Activated CD4-positive, alpha-beta memory T cell treated with anti-CD3 and anti-CD28 coated beads for 36 hours (primary cell): ENCODE results near the gene NWD2. TPM values are rescaled to one million over a fixed set of nuclear protein-coding genes. Genes with fewer than 3 reads are reported as not detected.

ENCODE experiments used
- CTCF ChIA-PET: fragments of 350-600 bp; sonication (Branson Sonifier 250); formaldehyde crosslinking; loops from one replicate; lab custom pipeline; 2021; ENCODE audit warnings: antibody characterized with exemption, inconsistent platforms; lab: Charles Lee
- POLR2A ChIA-PET: fragments of 350-600 bp; sonication (Branson Sonifier 250); formaldehyde crosslinking; loops from one replicate; lab custom pipeline; 2021; ENCODE audit warnings: antibody characterized with exemption; lab: Charles Lee
- DNase-seq: peaks from one replicate; pipeline ENCODE4 v3.0.0-alpha.2; 2020
- H3K27ac Mint-ChIP-seq: one replicate; pipeline ENCODE4 v1.8.0; 2021; ENCODE audit warnings: mixed read lengths
- H3K27me3 Mint-ChIP-seq: one replicate; pipeline ENCODE4 v1.8.0; 2021; ENCODE audit warnings: mixed read lengths
- H3K36me3 Mint-ChIP-seq: one replicate; pipeline ENCODE4 v1.8.0; 2021; ENCODE audit warnings: mixed read lengths
- H3K4me1 Mint-ChIP-seq: one replicate; pipeline ENCODE4 v1.8.0; 2021; ENCODE audit warnings: low read depth, mixed read lengths
- H3K4me3 Mint-ChIP-seq: one replicate; pipeline ENCODE4 v1.8.0; 2021; ENCODE audit warnings: mild to moderate bottlenecking, mixed read lengths
- H3K9me3 Mint-ChIP-seq: one replicate; pipeline ENCODE4 v1.8.0; 2021; ENCODE audit warnings: mixed read lengths
- intact Hi-C: fragments of 100-400 bp; cut with micrococcal nuclease; formaldehyde crosslinking; loops from one replicate; pipeline ENCODE4 v1.15.1; 2023
- total RNA-seq, 2 experiments: library from RNA; stranded (reverse); gene quantifications; one replicate each; pipeline ENCODE4 v1.2.3, GENCODE V29; 2021

NWD2 gene
- total RNA-seq, 2 experiments from 2014 or later: not detected

DNA sequence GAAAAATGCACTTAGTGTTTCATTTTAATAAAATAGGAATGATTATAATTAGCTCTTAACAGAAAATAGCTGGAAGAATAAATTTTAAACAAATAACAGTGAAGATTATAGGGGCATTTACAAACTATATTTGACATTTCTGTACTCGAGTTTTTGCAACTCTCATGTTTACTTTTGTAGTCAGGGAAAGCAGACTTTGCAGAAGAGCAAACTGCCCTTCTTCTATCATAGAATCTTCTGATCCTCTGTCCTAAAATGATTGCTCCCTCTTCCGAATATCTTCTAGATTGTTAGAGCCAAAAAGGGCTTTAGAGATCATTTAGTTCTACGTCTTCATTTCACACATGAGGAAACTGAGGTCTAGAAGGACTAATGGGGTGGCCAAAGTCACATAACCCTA is 222.7 kb downstream of the NWD2 start:
- Mint-ChIP-seq H3K36me3 (no peaks in the 10 kb centered on the region), H3K4me3 (no peak overlapping the region), H3K4me1 (no peaks in the 10 kb centered on the region), H3K27me3 (peaks cover 3% of the 10 kb centered on the region), H3K9me3 (no peaks in the 10 kb centered on the region), H3K27ac (no peak overlapping the region)
- CTCF ChIA-PET: no interaction called here
- intact Hi-C loops: no loop called here
- POLR2A ChIA-PET: no interaction called here
- no peak for DNase-seq

DNA sequence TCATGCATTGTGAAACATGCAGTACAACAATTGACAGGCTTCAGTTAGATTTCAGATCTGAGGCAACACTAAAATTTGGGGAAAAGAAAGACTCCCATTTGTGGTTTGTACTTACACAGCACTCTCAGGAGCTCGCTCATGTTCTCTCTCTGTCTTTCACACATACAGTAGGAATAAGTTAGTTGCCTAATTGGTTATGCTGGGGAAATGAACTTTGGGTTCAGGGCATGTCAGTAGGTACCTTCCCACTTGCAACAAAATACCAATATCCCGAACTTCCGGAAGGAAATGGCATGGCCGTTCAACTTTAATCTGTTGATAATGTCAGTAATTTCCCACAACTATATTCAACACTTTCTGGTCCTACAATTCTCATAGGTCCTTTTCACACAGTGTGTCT is 223.3 kb downstream of the NWD2 start:
- H3K36me3 Mint-ChIP-seq: no peaks in the 10 kb centered on the region
- POLR2A ChIA-PET: no interaction called here
- H3K27me3 Mint-ChIP-seq: peaks cover 3% of the 10 kb centered on the region
- no peak overlapping the region for H3K4me3 Mint-ChIP-seq
- CTCF ChIA-PET: no interaction called here
- no peaks in the 10 kb centered on the region for H3K9me3 Mint-ChIP-seq
- no peak overlapping the region for H3K27ac Mint-ChIP-seq
- DNase-seq: no peak
- no peaks in the 10 kb centered on the region for H3K4me1 Mint-ChIP-seq
- intact Hi-C loops: no loop called here

DNA sequence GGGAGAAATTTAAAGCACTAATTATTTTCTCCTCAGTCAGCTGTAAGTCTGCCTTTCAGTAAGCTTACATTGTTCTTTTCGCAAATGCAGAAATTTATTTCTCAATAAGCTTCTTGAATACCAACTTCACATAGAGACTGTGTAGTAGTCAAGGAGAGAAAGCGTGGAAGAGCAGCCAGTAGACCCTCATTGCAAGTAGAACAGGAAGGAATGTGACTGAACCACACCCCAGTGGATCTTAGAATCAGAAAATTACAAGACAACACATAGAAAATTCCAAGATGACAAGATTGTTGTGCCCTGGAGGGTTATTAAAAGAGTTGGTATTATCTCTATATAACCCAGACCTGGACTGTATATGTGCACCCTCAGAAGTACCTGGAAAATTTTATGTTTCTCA is 224.7 kb downstream of the NWD2 start:
- Mint-ChIP-seq H3K4me3 (no peak overlapping the region), H3K4me1 (no peaks in the 10 kb centered on the region), H3K27me3 (peaks cover 5% of the 10 kb centered on the region), H3K36me3 (no peaks in the 10 kb centered on the region), H3K9me3 (no peaks in the 10 kb centered on the region), H3K27ac (no peak overlapping the region)
- no peak for DNase-seq
- ChIA-PET POLR2A (no interaction called here), CTCF (no interaction called here)
- intact Hi-C loops: no loop called here

DNA sequence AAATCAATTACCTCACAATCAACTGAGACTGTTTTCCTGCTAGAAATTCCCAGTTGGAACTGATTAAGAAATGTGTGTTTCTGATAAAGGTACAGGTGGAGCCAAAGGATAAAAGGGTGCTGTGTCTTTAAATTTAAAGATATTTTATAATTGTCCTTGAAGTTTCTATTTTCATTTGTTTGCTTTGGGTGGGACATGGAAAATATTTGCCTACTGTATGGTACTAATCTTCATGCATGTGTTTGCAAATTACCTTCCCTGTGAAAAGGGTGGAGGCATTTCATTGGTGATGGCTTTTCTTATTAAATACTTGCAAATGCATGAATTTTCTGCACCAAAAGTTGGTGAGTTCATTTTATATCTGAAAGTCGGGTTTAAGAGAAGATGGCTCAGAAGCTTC is 225.7 kb downstream of the NWD2 start:
- no peaks in the 10 kb centered on the region for H3K4me1 Mint-ChIP-seq
- no peak overlapping the region for H3K27ac Mint-ChIP-seq
- no peak overlapping the region for H3K4me3 Mint-ChIP-seq
- no peaks in the 10 kb centered on the region for H3K36me3 Mint-ChIP-seq
- no peak for DNase-seq
- no peaks in the 10 kb centered on the region for H3K9me3 Mint-ChIP-seq
- ChIA-PET CTCF (no interaction called here), POLR2A (no interaction called here)
- intact Hi-C loops: no loop called here
- peaks cover 6% of the 10 kb centered on the region for H3K27me3 Mint-ChIP-seq

DNA sequence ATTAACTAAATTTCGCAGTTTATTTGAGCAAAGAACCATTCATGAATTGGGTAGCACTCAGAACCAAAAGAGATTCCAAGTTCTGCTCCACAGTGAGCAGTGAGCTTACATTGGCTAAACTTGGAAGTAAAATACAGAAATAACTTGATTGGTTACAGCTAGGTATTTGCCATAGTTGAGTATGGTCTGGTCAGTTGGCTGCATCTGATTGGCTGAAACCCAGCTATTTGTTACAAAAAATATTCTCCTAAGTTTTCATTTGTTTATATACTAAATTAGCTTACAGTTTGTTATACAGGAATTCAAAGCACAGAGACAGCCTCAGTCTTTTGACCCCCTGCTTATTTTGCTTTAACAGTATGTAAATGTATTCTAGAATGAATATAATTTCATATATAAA is 226.6 kb downstream of the NWD2 start:
- no peak overlapping the region for H3K27ac Mint-ChIP-seq
- intact Hi-C loops: no loop called here
- no peaks in the 10 kb centered on the region for H3K9me3 Mint-ChIP-seq
- DNase-seq: no peak
- H3K27me3 Mint-ChIP-seq: peaks cover 8% of the 10 kb centered on the region
- no peak overlapping the region for H3K4me3 Mint-ChIP-seq
- POLR2A ChIA-PET: no interaction called here
- CTCF ChIA-PET: interaction anchor here (0.7 kb wide), 1 partner anchor 20 kb away, joined by 3 read pairs; no protein-coding TSS in a partner anchor
- no peaks in the 10 kb centered on the region for H3K36me3 Mint-ChIP-seq
- no peaks in the 10 kb centered on the region for H3K4me1 Mint-ChIP-seq

DNA sequence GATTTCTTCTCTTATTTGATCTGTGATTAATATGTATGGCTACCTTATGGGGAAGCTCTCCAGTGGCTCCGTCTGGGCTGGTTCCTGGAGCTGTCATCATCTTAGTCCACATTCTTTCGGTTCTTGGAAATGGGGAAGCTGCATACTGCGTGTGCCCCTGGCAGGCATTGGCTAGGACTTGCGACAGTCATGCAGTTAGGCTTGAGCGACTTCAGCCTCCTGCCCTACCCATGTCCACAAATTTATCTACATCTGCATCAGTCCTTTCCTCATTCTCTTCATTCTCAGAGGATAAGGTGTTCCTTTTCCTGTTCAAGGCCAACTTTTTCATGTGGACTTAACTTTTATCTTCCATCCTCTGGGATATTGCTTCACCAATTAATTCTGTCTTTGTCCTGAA is 227.4 kb downstream of the NWD2 start:
- DNase-seq: no peak
- ChIA-PET POLR2A (no interaction called here), CTCF (no interaction called here)
- Mint-ChIP-seq H3K27me3 (peaks cover 11% of the 10 kb centered on the region), H3K36me3 (no peaks in the 10 kb centered on the region), H3K4me1 (no peaks in the 10 kb centered on the region), H3K4me3 (no peak overlapping the region), H3K9me3 (no peaks in the 10 kb centered on the region), H3K27ac (no peak overlapping the region)
- intact Hi-C loops: no loop called here

DNA sequence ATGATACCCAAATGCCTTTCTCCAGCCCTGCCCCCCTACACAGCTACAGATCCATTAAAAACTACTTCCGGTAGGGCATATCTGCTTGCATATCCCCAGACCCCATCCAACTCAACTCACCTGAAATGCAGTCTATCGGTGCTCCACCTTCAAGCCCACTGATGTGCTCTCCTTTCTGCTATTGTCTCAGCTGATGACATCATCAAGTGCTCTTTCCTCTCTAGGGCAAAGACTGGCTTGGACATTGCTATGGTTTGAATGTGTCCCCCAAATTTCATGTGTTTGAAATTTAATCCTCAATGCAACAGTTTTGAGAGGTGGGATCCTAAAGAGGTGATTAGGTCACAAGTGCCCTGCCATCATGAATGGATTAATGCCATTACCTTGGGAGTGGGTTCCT is 229.3 kb downstream of the NWD2 start:
- POLR2A ChIA-PET: no interaction called here
- intact Hi-C loops: no loop called here
- no peaks in the 10 kb centered on the region for H3K36me3 Mint-ChIP-seq
- CTCF ChIA-PET: no interaction called here
- no peaks in the 10 kb centered on the region for H3K4me1 Mint-ChIP-seq
- no peaks in the 10 kb centered on the region for H3K9me3 Mint-ChIP-seq
- peaks cover 15% of the 10 kb centered on the region for H3K27me3 Mint-ChIP-seq
- DNase-seq: no peak
- H3K4me3 Mint-ChIP-seq: no peak overlapping the region
- H3K27ac Mint-ChIP-seq: no peak overlapping the region

DNA sequence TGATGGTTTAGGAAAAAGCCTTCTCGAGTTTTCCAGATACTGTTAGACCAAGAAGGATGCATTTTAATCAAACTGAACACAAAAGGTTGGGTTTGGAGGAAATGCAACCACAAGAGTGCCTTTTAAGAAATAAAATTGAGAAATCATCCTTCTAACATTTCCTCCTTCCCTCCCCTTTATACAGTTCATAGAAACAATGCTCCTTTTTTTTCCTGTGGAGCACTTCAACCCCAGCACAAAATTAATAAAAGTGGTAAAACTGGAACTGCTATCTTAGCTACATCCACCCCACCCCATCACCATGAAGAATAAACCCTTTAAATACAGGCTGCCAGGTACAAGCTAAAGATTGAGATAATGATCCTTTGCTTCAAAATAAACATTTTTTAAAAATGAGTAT is 230.5 kb downstream of the NWD2 start:
- no peaks in the 10 kb centered on the region for H3K4me1 Mint-ChIP-seq
- no peak overlapping the region for H3K4me3 Mint-ChIP-seq
- no peak overlapping the region for H3K27ac Mint-ChIP-seq
- ChIA-PET CTCF (interaction anchor here (1.1 kb wide), 1 partner anchor 91 kb away, joined by 3 read pairs; no protein-coding TSS in a partner anchor), POLR2A (no interaction called here)
- H3K9me3 Mint-ChIP-seq: no peaks in the 10 kb centered on the region
- intact Hi-C loops: no loop called here
- H3K36me3 Mint-ChIP-seq: no peaks in the 10 kb centered on the region
- DNase-seq: no peak
- H3K27me3 Mint-ChIP-seq: peaks cover 20% of the 10 kb centered on the region

DNA sequence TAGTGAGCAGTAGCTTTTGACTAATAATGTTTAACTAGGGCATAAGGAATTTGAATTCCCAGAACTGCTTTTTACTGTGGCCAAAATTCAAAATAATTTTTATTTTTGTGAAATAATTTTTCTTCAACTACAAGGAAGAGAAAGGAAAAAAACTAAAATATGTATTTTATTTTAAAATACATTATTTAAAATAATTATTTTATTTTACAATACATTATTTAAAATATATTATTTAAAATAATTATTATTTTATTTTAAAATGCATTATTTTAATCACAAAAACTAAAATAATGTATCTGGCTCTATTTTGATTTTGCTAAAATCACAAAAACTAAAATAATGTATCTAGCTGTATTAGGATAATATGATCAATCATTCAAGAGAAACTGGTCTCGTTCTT is 231.2 kb downstream of the NWD2 start:
- Mint-ChIP-seq H3K27ac (no peak overlapping the region), H3K9me3 (no peaks in the 10 kb centered on the region), H3K36me3 (no peaks in the 10 kb centered on the region), H3K4me3 (no peak overlapping the region), H3K27me3 (peaks cover 22% of the 10 kb centered on the region), H3K4me1 (no peaks in the 10 kb centered on the region)
- ChIA-PET CTCF (interaction anchor here (0.6 to 1.1 kb wide), 2 partner anchors 60 to 90 kb away, joined by 3 read pairs; no protein-coding TSS in a partner anchor), POLR2A (no interaction called here)
- DNase-seq: no peak
- intact Hi-C loops: no loop called here

DNA sequence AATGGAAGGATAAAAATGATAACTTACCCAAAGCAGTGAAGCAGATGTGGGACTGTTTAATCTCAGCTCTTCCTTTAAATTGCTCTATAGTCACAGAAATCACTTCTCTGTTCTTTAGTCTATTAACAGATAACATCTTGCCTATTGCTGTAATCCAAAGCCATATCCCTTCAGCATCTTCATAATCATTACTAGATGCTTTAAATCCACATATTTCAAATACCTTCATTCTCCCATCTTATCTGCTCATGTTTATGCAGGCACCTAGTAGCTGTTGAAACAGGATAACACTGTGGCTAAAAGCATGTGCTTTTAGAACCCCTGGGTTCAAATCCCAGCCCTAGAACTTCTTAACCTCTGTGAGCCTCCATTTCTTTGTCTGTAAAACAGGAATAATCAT is 231.7 kb downstream of the NWD2 start:
- Mint-ChIP-seq H3K27me3 (peaks cover 23% of the 10 kb centered on the region), H3K27ac (no peak overlapping the region), H3K36me3 (no peaks in the 10 kb centered on the region), H3K9me3 (no peaks in the 10 kb centered on the region), H3K4me1 (no peaks in the 10 kb centered on the region), H3K4me3 (no peak overlapping the region)
- DNase-seq: no peak
- POLR2A ChIA-PET: no interaction called here
- intact Hi-C loops: no loop called here
- CTCF ChIA-PET: interaction anchor here (0.6 to 1.1 kb wide), 2 partner anchors 61 to 90 kb away, joined by 3 read pairs; no protein-coding TSS in a partner anchor

DNA sequence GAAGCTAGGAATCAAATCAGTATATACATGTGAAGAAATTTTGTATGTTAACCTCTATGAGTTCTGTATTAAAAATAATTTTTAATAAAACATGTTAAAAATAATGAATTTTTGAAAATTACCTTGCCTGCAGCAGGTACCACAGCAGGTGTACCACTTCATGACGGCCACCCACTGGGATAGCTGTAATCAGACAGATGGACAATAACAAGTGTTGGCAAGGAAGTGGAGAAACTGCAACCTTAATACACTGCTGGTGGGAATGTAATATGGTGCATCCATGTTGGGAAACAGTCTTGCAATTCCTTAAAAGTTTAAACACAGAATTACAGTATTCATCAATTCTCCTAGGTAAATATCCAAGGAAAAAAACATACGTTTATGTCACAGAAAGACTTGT is 232.1 kb downstream of the NWD2 start:
- intact Hi-C loops: no loop called here
- ChIA-PET POLR2A (no interaction called here), CTCF (no interaction called here)
- Mint-ChIP-seq H3K27me3 (peaks cover 23% of the 10 kb centered on the region), H3K36me3 (no peaks in the 10 kb centered on the region), H3K9me3 (no peaks in the 10 kb centered on the region), H3K4me3 (no peak overlapping the region), H3K27ac (no peak overlapping the region), H3K4me1 (peaks cover 3% of the 10 kb centered on the region)
- no peak for DNase-seq

DNA sequence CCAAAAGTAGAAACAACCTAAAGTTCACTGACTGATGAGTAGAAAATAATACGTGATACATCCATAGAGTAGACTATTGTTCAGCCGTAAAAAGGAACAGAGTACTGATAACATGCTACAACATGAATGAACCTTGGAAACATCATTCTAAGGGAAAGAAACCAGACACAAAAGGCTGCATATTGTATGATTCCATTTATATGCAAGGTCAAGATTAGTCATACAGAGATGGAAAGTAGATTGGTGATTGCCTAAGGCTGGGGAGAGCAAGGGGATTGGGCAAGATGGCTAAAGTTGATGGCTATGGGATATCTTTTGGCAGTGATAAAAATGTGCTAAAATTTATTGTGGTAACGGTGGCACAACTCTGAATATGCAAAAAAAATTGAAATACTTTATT is 232.6 kb downstream of the NWD2 start:
- Mint-ChIP-seq H3K36me3 (no peaks in the 10 kb centered on the region), H3K4me3 (no peak overlapping the region), H3K27ac (no peak overlapping the region), H3K9me3 (peaks cover 3% of the 10 kb centered on the region), H3K27me3 (peaks cover 23% of the 10 kb centered on the region), H3K4me1 (peaks cover 3% of the 10 kb centered on the region)
- DNase-seq: no peak
- intact Hi-C loops: no loop called here
- ChIA-PET POLR2A (no interaction called here), CTCF (no interaction called here)

DNA sequence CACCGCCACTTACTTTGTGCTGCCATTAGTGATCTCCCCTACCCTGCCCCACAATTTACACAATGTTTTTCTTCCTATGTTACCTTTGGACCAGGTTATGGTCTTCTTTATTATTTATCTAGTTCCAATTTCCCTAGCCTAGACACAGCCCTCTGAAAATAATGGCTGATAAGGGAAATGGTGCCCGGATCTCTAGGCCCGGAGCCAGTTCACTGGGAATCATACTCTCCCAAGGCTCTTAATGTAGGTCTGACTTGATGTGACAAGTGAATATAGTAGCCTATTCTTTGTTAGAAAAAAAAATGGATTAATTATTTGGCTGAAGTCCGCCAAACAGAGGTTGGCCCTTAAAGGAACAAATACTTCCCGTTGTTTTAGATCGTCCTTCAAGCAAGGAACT is 233.6 kb downstream of the NWD2 start:
- ChIA-PET POLR2A (no interaction called here), CTCF (no interaction called here)
- intact Hi-C loops: no loop called here
- peaks cover 3% of the 10 kb centered on the region for H3K4me1 Mint-ChIP-seq
- H3K27me3 Mint-ChIP-seq: peaks cover 23% of the 10 kb centered on the region
- no peak overlapping the region for H3K4me3 Mint-ChIP-seq
- DNase-seq: no peak
- no peaks in the 10 kb centered on the region for H3K36me3 Mint-ChIP-seq
- H3K27ac Mint-ChIP-seq: no peak overlapping the region
- peaks cover 5% of the 10 kb centered on the region for H3K9me3 Mint-ChIP-seq
